Measurements from ENCODE around the gene BCL11B. TPM values are rescaled to one million over a fixed set of nuclear protein-coding genes. Genes with fewer than 3 reads are reported as not detected.

BCL11B gene
- total and polyA plus RNA-seq, 5 donors from 2014 or later: 5.3 to 210 (median 5.6) TPM

DNA sequence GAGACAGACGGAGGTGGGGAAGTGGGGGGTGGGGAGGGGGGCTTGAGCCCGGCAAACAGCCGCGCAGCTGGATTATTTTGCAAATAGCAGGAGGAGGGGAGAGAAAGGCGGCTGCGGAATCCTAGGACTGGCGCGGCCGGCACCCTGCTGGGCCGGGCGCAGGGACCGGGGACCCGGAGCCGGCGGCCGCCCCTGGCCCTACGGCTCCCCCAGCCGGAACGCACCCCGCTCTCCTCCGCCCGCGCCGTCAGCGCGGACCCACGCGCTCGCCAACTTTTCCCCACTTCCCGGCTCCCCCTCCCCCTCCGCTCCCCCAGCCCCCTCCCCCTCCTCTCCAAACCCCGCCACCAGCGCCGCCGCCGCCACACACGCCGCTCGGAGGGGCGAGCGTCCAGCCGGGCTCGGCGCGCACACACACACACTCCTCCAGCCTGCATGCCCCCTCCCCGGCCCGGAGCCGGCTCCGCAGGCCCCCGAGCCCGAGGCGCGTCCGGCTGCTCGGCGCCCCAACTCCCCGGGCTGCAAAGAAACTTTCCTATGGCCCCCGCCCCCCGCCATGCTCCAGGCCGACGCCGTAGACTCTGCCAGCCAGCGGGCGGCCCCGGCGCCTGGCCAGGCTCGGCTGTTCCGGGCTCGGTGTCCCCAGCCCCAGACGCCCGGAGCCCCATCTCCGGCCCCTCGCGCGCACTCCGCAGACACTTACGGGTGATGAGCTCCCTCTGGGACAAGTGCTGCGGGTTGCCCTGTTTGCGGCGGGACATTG, 1.4 kb downstream of the BCL11B start:
- Histone ChIP-seq H3K27me3 (ENCODE audit: control insufficient read depth, insufficient read depth, low read length) (no peaks in the 10 kb centered on the region), H3K36me3 (ENCODE audit: control insufficient read depth, insufficient read depth, low read length) (no peaks in the 10 kb centered on the region), H3K4me1 (ENCODE audit: control insufficient read depth, insufficient read depth, low read length, poor library complexity, severe bottlenecking) (peaks cover 57% of the 10 kb centered on the region), H3K9me3 (ENCODE audit: control insufficient read depth in 2 of 2, low read length in 2 of 2) (no peaks in the 10 kb centered on the region), H3K27ac (ENCODE audit: insufficient read depth, low read length, poor library complexity, severe bottlenecking) (peak overlapping the region; percentile 99), H3K4me3 (ENCODE audit: low read depth, low read length) (peak overlapping the region; percentile 99)
- ATAC-seq (ENCODE audit: low read depth in 2 of 2): no peak
- H3K4me1 Mint-ChIP-seq: peaks cover 13 to 36% (median 25%) of the 10 kb centered on the region in 4 donors
- H3K27me3 Mint-ChIP-seq: peaks cover 31% of the 10 kb centered on the region
- peak overlapping the region; percentile 96 to 100 (median 97) for H3K27ac Mint-ChIP-seq
- peaks cover 0 to 9% (median 0%) of the 10 kb centered on the region in 7 donors for H3K9me3 Mint-ChIP-seq
- peaks cover 25% of the 10 kb centered on the region for H3K36me3 Mint-ChIP-seq
- DNase-seq: peak in 2 of 3 donors; percentile 48 to 49
- H3K4me3 Mint-ChIP-seq: peak overlapping the region; percentile 96 to 100 (median 99)

DNA sequence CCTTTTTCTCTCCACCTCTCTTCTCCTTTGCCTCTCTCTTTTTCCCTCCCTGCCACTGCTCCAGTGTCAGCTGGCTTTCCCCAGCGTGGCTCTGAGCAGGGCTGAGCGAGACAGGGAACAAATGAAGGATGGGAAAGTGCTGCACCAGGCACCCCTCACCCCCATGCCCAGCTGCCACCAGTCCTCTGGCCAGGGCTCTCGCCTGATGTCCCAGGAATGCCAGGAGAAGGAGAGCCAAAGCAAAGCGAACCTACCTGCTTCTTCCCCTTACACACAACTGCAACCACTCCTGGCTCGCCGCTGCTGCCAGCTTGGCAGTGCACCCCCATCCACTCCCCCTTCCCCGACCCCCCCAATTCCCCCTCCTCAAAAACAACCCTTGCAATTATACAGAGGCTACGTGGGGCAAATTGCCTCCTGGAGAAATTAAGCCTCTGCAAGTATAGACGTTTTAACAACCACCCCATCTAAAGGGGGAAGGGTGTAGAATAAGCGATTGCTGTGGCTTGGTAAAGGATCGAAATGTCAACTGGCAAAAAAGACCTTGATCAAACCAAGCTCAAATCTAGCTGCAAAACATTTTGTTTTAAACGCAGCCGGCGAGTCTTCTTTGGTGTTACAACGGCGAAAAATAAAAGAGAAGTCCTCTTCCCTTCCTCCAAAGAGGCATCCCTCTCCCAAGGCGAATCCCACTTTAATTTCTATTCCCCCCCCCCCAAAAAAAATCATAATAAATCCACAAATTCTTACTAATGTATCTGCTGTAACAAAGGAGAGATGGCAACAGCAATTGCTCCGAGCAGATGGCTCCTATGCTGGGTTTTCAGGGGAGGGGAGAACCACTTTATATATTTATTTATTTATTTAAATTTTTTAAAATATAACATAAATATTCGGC, 2.9 kb downstream of the BCL11B start:
- DNase-seq: peak in 2 of 3 donors; percentile 35 to 43
- H3K9me3 Mint-ChIP-seq: peaks cover 0 to 9% (median 0%) of the 10 kb centered on the region in 7 donors
- H3K36me3 Mint-ChIP-seq: peaks cover 36% of the 10 kb centered on the region

DNA sequence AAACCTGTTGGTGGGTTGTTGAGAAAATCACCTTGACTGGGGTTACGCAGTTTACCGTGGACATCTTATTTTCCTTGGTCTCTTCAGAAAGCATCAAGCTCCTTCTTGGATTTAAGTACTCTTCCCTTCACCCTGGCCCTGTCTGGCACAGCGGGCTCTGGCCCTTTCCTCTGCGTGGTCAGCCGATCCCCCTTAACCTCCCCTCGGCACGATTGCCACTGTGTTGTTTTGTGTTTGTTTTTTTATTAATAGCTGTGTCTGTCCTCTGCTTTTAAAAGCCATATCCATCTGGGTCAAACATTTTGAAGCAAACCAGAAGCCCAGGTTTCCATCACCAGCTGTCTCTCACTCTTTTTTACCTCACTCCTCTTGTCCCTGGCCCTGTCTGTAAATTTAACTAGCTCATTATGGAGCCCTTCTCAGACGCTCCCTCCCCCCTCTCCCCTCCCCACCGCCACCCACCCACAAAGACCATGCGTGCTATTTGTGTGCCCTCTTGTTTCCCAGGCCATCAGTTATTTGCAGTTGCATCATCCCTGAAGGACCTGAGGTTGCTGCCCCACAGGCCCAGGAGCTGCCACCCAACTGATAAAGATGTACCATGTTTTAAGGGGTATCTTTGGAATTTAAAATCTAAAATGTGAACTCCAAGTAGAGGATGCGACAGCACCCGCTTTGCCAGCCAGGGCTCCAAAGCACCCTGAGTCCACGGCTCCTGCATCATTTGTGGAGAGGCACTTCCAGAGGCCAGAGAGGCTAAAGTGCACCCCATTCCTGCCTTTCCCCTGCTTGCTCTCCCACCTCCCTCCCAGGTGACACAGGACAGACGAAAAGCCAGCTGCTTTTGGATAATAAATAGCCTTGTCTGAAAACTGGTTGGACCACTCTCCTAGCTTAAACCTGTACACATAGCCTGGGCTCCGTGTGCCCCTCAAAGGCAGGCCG, 3.9 kb downstream of the BCL11B start:
- H3K4me1 Mint-ChIP-seq: peaks cover 22 to 51% (median 33%) of the 10 kb centered on the region in 4 donors
- Histone ChIP-seq H3K4me3 (ENCODE audit: low read depth, low read length) (peak overlapping the region; percentile 99), H3K27ac (ENCODE audit: insufficient read depth, low read length, poor library complexity, severe bottlenecking) (peak overlapping the region; percentile 99), H3K4me1 (ENCODE audit: control insufficient read depth, insufficient read depth, low read length, poor library complexity, severe bottlenecking) (peaks cover 64% of the 10 kb centered on the region), H3K27me3 (ENCODE audit: control insufficient read depth, insufficient read depth, low read length) (no peaks in the 10 kb centered on the region), H3K9me3 (ENCODE audit: control insufficient read depth in 2 of 2, low read length in 2 of 2) (no peaks in the 10 kb centered on the region), H3K36me3 (ENCODE audit: control insufficient read depth, insufficient read depth, low read length) (peaks cover 9% of the 10 kb centered on the region)
- no peak for ATAC-seq (ENCODE audit: low read depth in 2 of 2)
- peak in 2 of 3 donors; percentile 27 to 71 for DNase-seq
- peaks cover 0 to 9% (median 0%) of the 10 kb centered on the region in 7 donors for H3K9me3 Mint-ChIP-seq
- H3K27ac Mint-ChIP-seq: peak overlapping the region; percentile 100
- H3K27me3 Mint-ChIP-seq: peaks cover 25% of the 10 kb centered on the region
- H3K36me3 Mint-ChIP-seq: peaks cover 44% of the 10 kb centered on the region
- H3K4me3 Mint-ChIP-seq: peak overlapping the region; percentile 94 to 99 (median 96)

More for the DNA sequence above, 2.9 kb downstream of the BCL11B start:
- Mint-ChIP-seq H3K4me3 (peak overlapping the region; percentile 94 to 99 (median 96)), H3K27ac (peak overlapping the region; percentile 100), H3K27me3 (peaks cover 25% of the 10 kb centered on the region), H3K4me1 (peaks cover 17 to 44% (median 27%) of the 10 kb centered on the region in 4 donors)
- Histone ChIP-seq H3K4me3 (ENCODE audit: low read depth, low read length) (peak overlapping the region; percentile 99), H3K9me3 (ENCODE audit: control insufficient read depth in 2 of 2, low read length in 2 of 2) (no peaks in the 10 kb centered on the region), H3K27ac (ENCODE audit: insufficient read depth, low read length, poor library complexity, severe bottlenecking) (peak overlapping the region; percentile 99), H3K27me3 (ENCODE audit: control insufficient read depth, insufficient read depth, low read length) (no peaks in the 10 kb centered on the region), H3K36me3 (ENCODE audit: control insufficient read depth, insufficient read depth, low read length) (peaks cover 9% of the 10 kb centered on the region), H3K4me1 (ENCODE audit: control insufficient read depth, insufficient read depth, low read length, poor library complexity, severe bottlenecking) (peaks cover 64% of the 10 kb centered on the region)
- ATAC-seq (ENCODE audit: low read depth in 2 of 2): no peak

GRCh38 chr14:99267381-99267780, 4.6 kb downstream of the BCL11B start:
- Mint-ChIP-seq H3K4me1 (peaks cover 22 to 51% (median 32%) of the 10 kb centered on the region in 4 donors), H3K27ac (peak overlapping the region; percentile 100), H3K27me3 (peaks cover 28% of the 10 kb centered on the region), H3K36me3 (peaks cover 49% of the 10 kb centered on the region), H3K9me3 (peaks cover 0 to 9% (median 0%) of the 10 kb centered on the region in 7 donors), H3K4me3 (peak overlapping the region; percentile 94 to 99 (median 96))
- peak overlapping the region; percentile 99 for H3K27ac ChIP-seq (ENCODE audit: insufficient read depth, low read length, poor library complexity, severe bottlenecking)
- peak in 2 of 3 donors; percentile 18 to 42 for DNase-seq
- H3K36me3 ChIP-seq (ENCODE audit: control insufficient read depth, insufficient read depth, low read length): peaks cover 9% of the 10 kb centered on the region
- no peak for ATAC-seq (ENCODE audit: low read depth in 2 of 2)
- peak overlapping the region; percentile 99 for H3K4me3 ChIP-seq (ENCODE audit: low read depth, low read length)
- H3K4me1 ChIP-seq (ENCODE audit: control insufficient read depth, insufficient read depth, low read length, poor library complexity, severe bottlenecking): peaks cover 64% of the 10 kb centered on the region
- H3K9me3 ChIP-seq (ENCODE audit: control insufficient read depth in 2 of 2, low read length in 2 of 2): no peaks in the 10 kb centered on the region
- H3K27me3 ChIP-seq (ENCODE audit: control insufficient read depth, insufficient read depth, low read length): no peaks in the 10 kb centered on the region

DNA sequence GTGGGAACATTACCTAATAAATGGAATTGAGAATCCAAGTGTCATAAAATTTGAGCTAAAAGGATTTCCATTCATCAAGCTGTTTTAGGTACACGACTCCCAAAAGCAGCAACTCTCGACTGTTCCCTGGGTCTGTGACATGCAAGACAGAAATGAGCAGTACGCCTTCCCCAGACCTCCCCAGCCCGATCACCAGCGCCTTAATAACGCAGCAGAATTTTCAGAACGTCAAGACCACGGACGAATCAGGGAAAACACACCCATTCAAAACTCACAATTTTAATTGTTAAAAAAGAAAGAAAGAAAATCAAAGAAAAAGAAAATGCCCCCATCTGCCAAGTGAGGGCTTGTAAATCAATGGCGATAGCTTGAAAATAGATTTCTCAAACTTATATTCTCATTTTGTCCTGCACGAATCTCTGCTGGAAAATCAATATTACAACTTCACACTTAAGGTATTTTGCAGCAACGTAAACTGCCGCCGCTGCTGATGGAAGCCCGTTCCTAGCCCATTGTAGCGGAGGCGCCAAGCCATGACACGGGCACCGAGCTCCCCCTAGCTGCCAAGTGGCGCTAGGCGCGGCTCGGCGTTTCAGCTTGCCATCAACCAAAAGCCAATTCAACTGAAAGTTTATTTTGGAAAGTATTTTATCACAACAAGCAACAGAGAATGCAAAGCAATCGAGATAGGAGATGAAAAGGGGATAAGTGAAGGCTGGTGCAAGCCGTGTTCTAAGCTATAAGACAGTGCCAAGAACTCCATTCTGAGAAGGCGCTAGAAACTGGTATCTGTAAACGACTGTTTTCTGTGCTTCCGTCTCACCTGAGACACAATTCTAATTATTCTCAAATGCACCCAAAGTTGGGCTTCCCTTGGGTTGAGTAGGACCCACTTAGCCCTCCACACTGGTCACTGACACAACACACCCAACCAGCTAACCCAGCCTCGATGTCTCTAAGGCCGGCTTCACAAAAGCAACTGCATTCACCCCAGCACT, 5.5 kb downstream of the BCL11B start:
- ATAC-seq (ENCODE audit: low read depth in 2 of 2): peak; percentile 47 to 55
- H3K27me3 ChIP-seq (ENCODE audit: control insufficient read depth, insufficient read depth, low read length): no peaks in the 10 kb centered on the region
- H3K4me3 ChIP-seq (ENCODE audit: low read depth, low read length): peak overlapping the region; percentile 99
- H3K27me3 Mint-ChIP-seq: peaks cover 20% of the 10 kb centered on the region
- peak overlapping the region; percentile 100 for H3K27ac Mint-ChIP-seq
- peaks cover 70% of the 10 kb centered on the region for H3K4me1 ChIP-seq (ENCODE audit: control insufficient read depth, insufficient read depth, low read length, poor library complexity, severe bottlenecking)
- peaks cover 0 to 7% (median 0%) of the 10 kb centered on the region in 7 donors for H3K9me3 Mint-ChIP-seq
- H3K36me3 Mint-ChIP-seq: peaks cover 56% of the 10 kb centered on the region
- DNase-seq: peak; percentile 80 to 93 (median 90)
- H3K4me1 Mint-ChIP-seq: peaks cover 22 to 56% (median 38%) of the 10 kb centered on the region in 4 donors
- H3K36me3 ChIP-seq (ENCODE audit: control insufficient read depth, insufficient read depth, low read length): peaks cover 9% of the 10 kb centered on the region
- no peaks in the 10 kb centered on the region for H3K9me3 ChIP-seq (ENCODE audit: control insufficient read depth in 2 of 2, low read length in 2 of 2)
- H3K4me3 Mint-ChIP-seq: peak overlapping the region; percentile 94 to 99 (median 96)
- peak overlapping the region; percentile 99 for H3K27ac ChIP-seq (ENCODE audit: insufficient read depth, low read length, poor library complexity, severe bottlenecking)

GRCh38 chr14:99265571-99265970, 6.4 kb downstream of the BCL11B start:
- Histone ChIP-seq H3K36me3 (ENCODE audit: control insufficient read depth, insufficient read depth, low read length) (peaks cover 9% of the 10 kb centered on the region), H3K27ac (ENCODE audit: insufficient read depth, low read length, poor library complexity, severe bottlenecking) (peak overlapping the region; percentile 99), H3K27me3 (ENCODE audit: control insufficient read depth, insufficient read depth, low read length) (no peaks in the 10 kb centered on the region), H3K9me3 (ENCODE audit: control insufficient read depth in 2 of 2, low read length in 2 of 2) (no peaks in the 10 kb centered on the region), H3K4me3 (ENCODE audit: low read depth, low read length) (peak overlapping the region; percentile 99), H3K4me1 (ENCODE audit: control insufficient read depth, insufficient read depth, low read length, poor library complexity, severe bottlenecking) (peaks cover 79% of the 10 kb centered on the region)
- Mint-ChIP-seq H3K4me1 (peaks cover 28 to 66% (median 45%) of the 10 kb centered on the region in 4 donors), H3K4me3 (peak overlapping the region; percentile 94 to 99 (median 96)), H3K27ac (peak overlapping the region; percentile 100), H3K9me3 (peaks cover 0 to 7% (median 0%) of the 10 kb centered on the region in 7 donors), H3K27me3 (peaks cover 17% of the 10 kb centered on the region), H3K36me3 (peaks cover 61% of the 10 kb centered on the region)
- DNase-seq (peak in 2 of 3 donors; percentile 70 to 74), ATAC-seq (ENCODE audit: low read depth in 2 of 2) (peak; percentile 12 to 29)
